GM21717 (cell line): ENCODE data around the gene GGNBP2.
"Not testable (repeated sequence)": the region's sequence is repeated elsewhere in the genome, so short reads cannot be mapped to it uniquely, and the experiment has no call there.

ENCODE experiments used
- ATAC-seq: cut with Tn5 transposase; IDR thresholded peaks from one replicate; pipeline ENCODE4 v1.9.1; 2021; ENCODE audit warnings: mild to moderate bottlenecking, moderate library complexity; ENCODE audit not compliant: unreplicated experiment

The GGNBP2 gene, protein sequence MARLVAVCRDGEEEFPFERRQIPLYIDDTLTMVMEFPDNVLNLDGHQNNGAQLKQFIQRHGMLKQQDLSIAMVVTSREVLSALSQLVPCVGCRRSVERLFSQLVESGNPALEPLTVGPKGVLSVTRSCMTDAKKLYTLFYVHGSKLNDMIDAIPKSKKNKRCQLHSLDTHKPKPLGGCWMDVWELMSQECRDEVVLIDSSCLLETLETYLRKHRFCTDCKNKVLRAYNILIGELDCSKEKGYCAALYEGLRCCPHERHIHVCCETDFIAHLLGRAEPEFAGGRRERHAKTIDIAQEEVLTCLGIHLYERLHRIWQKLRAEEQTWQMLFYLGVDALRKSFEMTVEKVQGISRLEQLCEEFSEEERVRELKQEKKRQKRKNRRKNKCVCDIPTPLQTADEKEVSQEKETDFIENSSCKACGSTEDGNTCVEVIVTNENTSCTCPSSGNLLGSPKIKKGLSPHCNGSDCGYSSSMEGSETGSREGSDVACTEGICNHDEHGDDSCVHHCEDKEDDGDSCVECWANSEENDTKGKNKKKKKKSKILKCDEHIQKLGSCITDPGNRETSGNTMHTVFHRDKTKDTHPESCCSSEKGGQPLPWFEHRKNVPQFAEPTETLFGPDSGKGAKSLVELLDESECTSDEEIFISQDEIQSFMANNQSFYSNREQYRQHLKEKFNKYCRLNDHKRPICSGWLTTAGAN

DNA sequence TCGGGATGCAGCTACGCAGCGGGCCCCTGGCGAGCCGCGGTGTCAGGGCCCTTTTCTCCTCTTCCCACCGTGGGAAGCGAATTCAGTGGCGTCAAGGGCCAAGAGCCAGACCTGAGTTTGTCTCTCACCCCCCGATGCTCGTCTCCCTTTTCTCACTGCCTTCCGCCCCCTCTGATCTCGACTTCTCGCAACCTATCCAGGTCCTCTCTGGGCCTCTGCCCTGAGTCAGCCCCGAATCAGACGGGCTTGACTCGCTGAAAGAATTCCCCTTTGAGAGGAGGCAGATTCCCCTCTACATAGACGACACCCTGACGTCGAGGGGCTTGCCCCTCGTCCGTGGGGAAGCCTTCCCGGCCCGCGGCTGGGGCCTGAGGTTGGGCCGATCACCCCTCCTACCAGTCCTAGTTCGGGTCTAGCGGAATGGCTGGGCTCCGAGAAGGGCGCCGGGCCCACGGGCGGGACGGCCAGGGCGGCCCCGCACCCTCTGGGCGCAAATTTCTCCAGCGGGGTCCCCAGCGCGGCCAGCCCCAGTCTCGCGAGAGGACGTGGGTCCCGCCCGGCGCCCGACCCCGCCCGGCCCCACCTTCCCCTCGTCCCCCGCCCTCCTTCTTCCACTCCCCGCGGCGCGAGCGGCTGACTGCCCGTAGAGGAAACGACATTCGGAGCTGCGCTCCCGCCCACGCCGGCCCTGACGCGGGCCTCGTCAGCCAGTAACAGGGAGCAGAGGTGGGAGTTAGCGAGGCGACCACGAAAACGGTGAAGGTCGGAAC is at the start of gene GGNBP2:
Gene GGNBP2, plus strand, starts transcription at position 613 of the 770 bp plus-strand sequence. CDS start 806 bp downstream, outside the sequence.
- ATAC-seq, result peak; percentile 44

DNA sequence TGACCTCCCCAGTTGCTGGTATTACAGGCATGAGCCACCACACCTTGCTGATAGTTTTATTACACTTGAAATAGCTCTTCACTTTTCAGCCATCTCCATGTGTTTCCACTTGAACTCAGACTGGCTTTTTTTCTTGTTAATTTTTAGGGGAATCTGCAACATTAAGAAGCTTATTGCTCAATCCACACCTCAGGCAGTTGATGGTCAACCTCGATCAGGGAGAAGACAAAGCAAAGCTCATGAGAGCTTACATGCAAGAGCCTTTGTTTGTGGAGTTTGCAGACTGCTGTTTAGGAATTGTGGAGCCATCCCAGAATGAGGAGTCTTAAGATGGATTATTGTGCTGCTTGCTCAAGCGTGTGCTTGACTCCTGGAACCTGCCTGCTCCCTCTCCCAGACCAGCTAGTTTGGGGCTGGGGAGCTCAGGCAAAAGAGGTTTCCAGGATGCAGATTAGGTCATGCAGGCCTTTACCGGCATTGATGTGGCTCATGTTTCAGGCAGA is 49.6 kb upstream of the GGNBP2 start:
- ATAC-seq, result no peak

DNA sequence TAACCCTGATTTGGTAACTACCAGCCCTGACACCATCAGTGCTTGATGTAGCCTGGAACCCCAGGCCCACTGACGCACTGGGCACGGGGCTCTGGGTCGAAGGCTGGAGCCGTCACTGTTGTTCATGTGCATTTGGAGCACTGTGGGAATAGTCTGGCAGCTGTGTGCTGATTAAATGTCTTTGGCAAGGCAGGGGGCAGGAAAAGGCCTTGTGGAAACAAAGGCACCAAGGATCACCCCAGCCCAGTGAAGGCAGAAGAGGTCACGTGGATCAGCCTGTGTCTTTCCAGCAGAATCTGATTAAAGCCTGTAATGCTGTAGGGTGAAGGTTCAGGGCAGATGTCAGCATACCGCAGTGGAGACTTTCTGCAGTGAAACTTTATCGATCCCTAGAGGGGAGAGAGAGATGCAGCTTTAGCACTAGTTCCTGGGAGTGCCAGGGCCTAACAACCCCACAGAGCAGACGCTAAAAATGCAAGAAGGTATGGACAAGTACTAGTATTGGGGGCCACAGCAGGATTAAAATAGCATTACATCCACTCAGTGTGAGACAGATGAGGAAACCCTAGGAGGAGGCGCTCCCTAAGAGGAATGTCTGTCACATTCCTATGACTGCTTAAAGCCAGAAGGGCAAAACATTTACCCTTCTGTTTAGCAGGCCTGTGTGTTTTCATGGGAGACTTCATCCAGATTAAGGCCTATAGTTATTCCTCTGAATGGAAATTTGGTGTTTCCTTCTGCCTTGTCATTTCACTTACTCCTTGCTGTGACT is 48.5 kb upstream of the GGNBP2 start:
- ATAC-seq, result no peak

DNA sequence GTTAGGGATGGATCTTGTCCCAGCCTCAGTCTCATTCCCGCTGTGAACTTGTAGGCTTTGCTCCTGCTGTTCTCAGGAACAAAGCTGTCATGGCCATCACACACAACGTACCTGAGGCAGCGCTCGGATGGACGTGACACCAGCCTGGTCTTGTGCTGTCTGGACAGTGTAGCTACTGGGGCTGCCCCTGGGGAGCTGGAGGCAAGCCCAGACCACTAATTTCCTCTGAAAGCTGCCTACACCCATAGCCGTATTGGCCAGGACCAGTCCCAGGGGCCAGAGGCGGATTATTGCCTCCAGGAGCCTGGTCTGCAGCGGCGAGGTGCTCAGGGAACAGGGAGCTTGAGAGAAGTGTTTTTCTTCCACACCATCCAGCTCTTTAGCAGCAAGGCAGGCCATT is 46.6 kb upstream of the GGNBP2 start:
- ATAC-seq, result no peak

- ATAC-seq, result no peak
Observed at GRCh38 chr17:36498560-36499300, 46.0 kb upstream of the GGNBP2 start.

DNA sequence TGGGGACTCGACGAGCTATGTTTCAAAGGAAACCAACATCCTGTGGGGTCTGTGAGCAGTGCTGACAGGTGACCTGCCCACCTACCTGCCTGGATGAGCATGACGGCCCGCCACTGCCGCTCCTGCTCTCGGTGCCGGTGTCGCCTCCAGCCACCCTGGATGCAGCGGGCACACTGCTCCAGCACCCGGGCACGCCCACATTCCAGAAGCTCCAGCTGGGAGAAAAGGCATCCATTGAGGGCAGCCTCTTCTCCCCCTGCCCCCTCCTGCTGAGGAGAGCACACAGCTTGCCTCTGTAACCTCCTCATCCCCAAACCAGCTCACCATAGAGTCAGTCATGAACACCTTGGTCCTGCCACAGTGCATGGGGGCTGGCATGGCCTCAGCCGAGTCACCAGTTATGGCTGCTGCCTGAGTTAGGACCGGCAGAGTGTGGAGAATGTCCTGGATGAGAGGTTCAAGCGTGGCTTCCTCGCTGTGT is 43.9 kb upstream of the GGNBP2 start:
- no peak for ATAC-seq

- ATAC-seq, result no peak
Observed at GRCh38 chr17:36501351-36501750, 43.4 kb upstream of the GGNBP2 start.

GRCh38 chr17:36501963-36502362 is 42.8 kb upstream of the GGNBP2 start:
- no peak for ATAC-seq

GRCh38 chr17:36503456-36504155 is 41.1 kb upstream of the GGNBP2 start:
- no peak for ATAC-seq

DNA sequence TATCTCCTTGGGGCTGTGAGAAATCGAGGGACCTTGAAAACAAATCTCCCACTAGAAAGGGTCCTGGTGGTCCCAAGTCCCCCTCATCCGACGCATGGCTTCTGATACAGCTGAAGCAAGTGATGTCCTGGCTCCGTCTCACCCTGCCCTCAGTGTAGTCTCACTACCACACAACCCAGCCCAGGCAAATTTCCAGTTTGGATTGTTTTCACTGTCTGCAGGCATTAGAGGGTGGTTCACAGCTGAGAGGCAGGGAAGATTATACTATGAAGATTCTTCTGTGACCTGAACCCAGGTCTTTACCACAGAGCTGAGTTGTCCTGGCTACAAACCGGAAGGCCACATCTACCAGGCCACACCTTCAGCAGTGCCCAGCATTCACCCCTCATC is 40.6 kb upstream of the GGNBP2 start:
- ATAC-seq, result no peak

DNA sequence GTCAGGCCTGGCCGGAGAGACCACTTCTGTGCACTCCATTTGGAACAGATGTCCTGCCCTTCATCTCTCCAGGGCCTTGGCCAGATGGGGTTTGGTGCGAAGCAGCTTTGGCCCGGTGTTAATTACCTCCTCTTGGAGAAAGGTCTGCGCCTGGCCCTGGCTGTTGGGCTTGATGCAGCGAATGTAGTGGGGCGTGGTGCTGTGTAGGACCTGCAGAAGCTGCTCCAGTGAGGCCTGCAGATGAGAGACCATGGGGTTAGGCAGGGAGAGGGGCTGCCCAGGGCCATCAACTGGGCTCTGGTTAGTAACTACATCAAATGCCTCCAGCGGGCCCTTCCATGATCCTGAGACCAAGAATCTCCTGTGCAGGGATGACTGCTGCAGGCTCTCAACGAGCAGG is 39.5 kb upstream of the GGNBP2 start:
- no peak for ATAC-seq

- ATAC-seq, result no peak
Observed at GRCh38 chr17:36506249-36506826, 38.4 kb upstream of the GGNBP2 start.

- no peak for ATAC-seq
Observed at GRCh38 chr17:36506831-36507230, 37.9 kb upstream of the GGNBP2 start.

- ATAC-seq, result no peak
Observed at GRCh38 chr17:36507266-36507665, 37.5 kb upstream of the GGNBP2 start.

GRCh38 chr17:36508439-36508838 is 36.3 kb upstream of the GGNBP2 start:
- ATAC-seq, result not testable (repeated sequence)

GRCh38 chr17:36509272-36509985 is 35.3 kb upstream of the GGNBP2 start:
- ATAC-seq, result no peak

GRCh38 chr17:36510636-36511035 is 34.1 kb upstream of the GGNBP2 start:
- no peak for ATAC-seq

GRCh38 chr17:36511216-36511615 is 33.5 kb upstream of the GGNBP2 start:
- no peak for ATAC-seq
